ENCODE results near the gene CACNA2D4.

- no peak for TF ChIP-seq EZH2 (IDR thresholded peaks at IDR 0.05; ENCODE audit: insufficient read depth, poor library complexity, severe bottlenecking)
- no peak for TF ChIP-seq EZH2phosphoT487 (IDR thresholded peaks at IDR 0.05; ENCODE audit: insufficient read depth, low read depth)
Observed at GRCh38 chr12:1916371-1917171, 1.9 kb downstream of the CACNA2D4 start.
